ENCODE results near the gene SGSM2. TPM values are rescaled to one million over a fixed set of nuclear protein-coding genes. Genes with fewer than 3 reads are reported as not detected.

SGSM2 gene
- total and polyA plus RNA-seq, 2 experiments from 2014 or later = 13.7 to 52.4 TPM

DNA sequence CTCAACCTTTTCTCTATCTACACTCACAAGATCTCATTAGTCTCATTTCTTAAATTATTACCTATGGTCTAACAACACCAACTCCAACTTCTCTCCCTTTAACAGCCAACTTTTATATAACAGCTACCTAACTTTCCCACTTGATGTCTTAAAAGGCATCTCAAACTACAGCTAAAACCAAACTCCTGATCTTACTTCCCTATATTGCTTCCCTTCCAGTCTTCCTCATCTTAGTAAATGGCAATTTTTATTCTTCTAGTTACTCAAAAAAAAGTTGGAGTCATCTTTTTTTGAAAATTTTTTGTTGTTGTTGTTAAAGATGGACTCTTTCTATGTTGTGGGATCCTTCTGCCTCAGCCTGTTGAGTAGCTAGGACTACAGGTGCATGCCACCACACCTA lies 18.2 kb upstream of the SGSM2 start:
- Histone ChIP-seq H3K79me2 (replicated peaks; ENCODE audit: insufficient read depth) (no peaks in the 10 kb centered on the region), H3F3A (replicated peaks; ENCODE audit: low read depth) (peaks cover 19% of the 10 kb centered on the region), H3K9me2 (ENCODE audit: insufficient read depth) (no peaks in the 10 kb centered on the region), H3K27ac (ENCODE audit: low read depth) (no peak overlapping the region), H2AFZ (no peak overlapping the region), H3K4me2 (no peak overlapping the region), H3K27me3 (ENCODE audit: insufficient read depth) (no peaks in the 10 kb centered on the region), H3K4me3 (no peak overlapping the region), H3K36me3 (ENCODE audit: insufficient read depth) (peaks cover 14% of the 10 kb centered on the region), H4K20me1 (replicated peaks; ENCODE audit: insufficient read depth) (peaks cover 9% of the 10 kb centered on the region), H3K4me1 (ENCODE audit: insufficient read depth) (no peaks in the 10 kb centered on the region)
- Mint-ChIP-seq H3K27ac (no peak overlapping the region), H3K4me1 (no peaks in the 10 kb centered on the region), H3K4me3 (no peak overlapping the region; the same call in 2 of the 3 replicates), H3K36me3 (ENCODE audit: low read depth) (peaks cover 26% of the 10 kb centered on the region), H3K9me3 (no peaks in the 10 kb centered on the region; the same call in 2 of the 3 replicates), H3K27me3 (ENCODE audit: insufficient read depth, low read depth, poor library complexity) (peaks cover 6% of the 10 kb centered on the region)
- ATAC-seq (no peak), DNase-seq (ENCODE audit: low spot score) (no peak)
- TF ChIP-seq JUNB (IDR thresholded peaks at IDR 0.05; ENCODE audit: unreplicated experiment) = no peak
- TF ChIP-seq POLR2AphosphoS5 (IDR thresholded peaks at IDR 0.05; ENCODE audit: low read depth) = no peak
- TF ChIP-seq, protein P1, sequence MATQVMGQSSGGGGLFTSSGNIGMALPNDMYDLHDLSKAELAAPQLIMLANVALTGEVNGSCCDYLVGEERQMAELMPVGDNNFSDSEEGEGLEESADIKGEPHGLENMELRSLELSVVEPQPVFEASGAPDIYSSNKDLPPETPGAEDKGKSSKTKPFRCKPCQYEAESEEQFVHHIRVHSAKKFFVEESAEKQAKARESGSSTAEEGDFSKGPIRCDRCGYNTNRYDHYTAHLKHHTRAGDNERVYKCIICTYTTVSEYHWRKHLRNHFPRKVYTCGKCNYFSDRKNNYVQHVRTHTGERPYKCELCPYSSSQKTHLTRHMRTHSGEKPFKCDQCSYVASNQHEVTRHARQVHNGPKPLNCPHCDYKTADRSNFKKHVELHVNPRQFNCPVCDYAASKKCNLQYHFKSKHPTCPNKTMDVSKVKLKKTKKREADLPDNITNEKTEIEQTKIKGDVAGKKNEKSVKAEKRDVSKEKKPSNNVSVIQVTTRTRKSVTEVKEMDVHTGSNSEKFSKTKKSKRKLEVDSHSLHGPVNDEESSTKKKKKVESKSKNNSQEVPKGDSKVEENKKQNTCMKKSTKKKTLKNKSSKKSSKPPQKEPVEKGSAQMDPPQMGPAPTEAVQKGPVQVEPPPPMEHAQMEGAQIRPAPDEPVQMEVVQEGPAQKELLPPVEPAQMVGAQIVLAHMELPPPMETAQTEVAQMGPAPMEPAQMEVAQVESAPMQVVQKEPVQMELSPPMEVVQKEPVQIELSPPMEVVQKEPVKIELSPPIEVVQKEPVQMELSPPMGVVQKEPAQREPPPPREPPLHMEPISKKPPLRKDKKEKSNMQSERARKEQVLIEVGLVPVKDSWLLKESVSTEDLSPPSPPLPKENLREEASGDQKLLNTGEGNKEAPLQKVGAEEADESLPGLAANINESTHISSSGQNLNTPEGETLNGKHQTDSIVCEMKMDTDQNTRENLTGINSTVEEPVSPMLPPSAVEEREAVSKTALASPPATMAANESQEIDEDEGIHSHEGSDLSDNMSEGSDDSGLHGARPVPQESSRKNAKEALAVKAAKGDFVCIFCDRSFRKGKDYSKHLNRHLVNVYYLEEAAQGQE (IDR thresholded peaks at IDR 0.05; ENCODE audit: unreplicated experiment) = no peak
- no peak for TF ChIP-seq ZNF331 (CRISPR knock-in tag; IDR thresholded peaks at IDR 0.05; ENCODE audit: low read depth)
- TF ChIP-seq EZH2 (IDR thresholded peaks at IDR 0.05; ENCODE audit: low read depth, unreplicated experiment) = no peak
- TF ChIP-seq EZH2phosphoT487 (IDR thresholded peaks at IDR 0.05; ENCODE audit: unreplicated experiment) = no peak

DNA sequence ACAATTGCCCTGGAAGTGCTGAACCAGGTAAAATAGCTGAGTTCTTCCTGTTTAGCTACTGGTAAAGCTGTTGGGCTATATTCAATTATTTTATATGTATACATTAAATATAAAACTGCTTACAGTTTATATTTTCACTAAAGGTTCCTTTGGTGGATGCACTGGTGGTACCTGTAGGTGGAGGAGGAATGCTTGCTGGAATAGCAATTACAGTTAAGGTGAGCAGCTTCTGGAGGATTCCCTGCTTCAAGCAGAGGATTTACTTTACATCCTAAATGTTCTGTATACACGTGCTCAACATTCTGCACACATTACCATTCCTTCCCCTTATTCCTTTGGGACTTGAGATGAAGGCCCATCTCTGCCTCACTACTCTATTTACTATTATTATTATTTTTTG lies 15.9 kb upstream of the SGSM2 start:
- no peak overlapping the region for H3K4me3 Mint-ChIP-seq
- Histone ChIP-seq H3K27ac (ENCODE audit: low read depth) (no peak overlapping the region), H3K36me3 (ENCODE audit: insufficient read depth) (peaks cover 37% of the 10 kb centered on the region), H2AFZ (no peak overlapping the region), H4K20me1 (replicated peaks; ENCODE audit: insufficient read depth) (peaks cover 25% of the 10 kb centered on the region), H3K4me1 (ENCODE audit: insufficient read depth) (no peaks in the 10 kb centered on the region), H3K79me2 (replicated peaks; ENCODE audit: insufficient read depth) (no peaks in the 10 kb centered on the region; the same call in 1 of the 2 replicates), H3K27me3 (ENCODE audit: insufficient read depth) (no peaks in the 10 kb centered on the region), H3K4me2 (no peak overlapping the region), H3F3A (replicated peaks; ENCODE audit: low read depth) (peaks cover 34% of the 10 kb centered on the region), H3K9me2 (ENCODE audit: insufficient read depth) (no peaks in the 10 kb centered on the region), H3K4me3 (no peak overlapping the region)
- no peaks in the 10 kb centered on the region; the same call in 2 of the 3 replicates for H3K9me3 Mint-ChIP-seq
- H3K27me3 Mint-ChIP-seq (ENCODE audit: insufficient read depth, low read depth, poor library complexity) = peaks cover 8% of the 10 kb centered on the region
- H3K4me1 Mint-ChIP-seq = no peaks in the 10 kb centered on the region
- H3K36me3 Mint-ChIP-seq (ENCODE audit: low read depth) = peaks cover 50% of the 10 kb centered on the region
- DNase-seq (ENCODE audit: low spot score) (no peak), ATAC-seq (no peak)
- no peak overlapping the region for H3K27ac Mint-ChIP-seq
- no peak for TF ChIP-seq ZNF331 (CRISPR knock-in tag; IDR thresholded peaks at IDR 0.05; ENCODE audit: low read depth)
- no peak for TF ChIP-seq STAT1 (IDR thresholded peaks at IDR 0.05; ENCODE audit: unreplicated experiment)
- TF ChIP-seq ZNF114 (CRISPR knock-in tag; IDR thresholded peaks at IDR 0.05) = no peak
- TF ChIP-seq, protein P2, sequence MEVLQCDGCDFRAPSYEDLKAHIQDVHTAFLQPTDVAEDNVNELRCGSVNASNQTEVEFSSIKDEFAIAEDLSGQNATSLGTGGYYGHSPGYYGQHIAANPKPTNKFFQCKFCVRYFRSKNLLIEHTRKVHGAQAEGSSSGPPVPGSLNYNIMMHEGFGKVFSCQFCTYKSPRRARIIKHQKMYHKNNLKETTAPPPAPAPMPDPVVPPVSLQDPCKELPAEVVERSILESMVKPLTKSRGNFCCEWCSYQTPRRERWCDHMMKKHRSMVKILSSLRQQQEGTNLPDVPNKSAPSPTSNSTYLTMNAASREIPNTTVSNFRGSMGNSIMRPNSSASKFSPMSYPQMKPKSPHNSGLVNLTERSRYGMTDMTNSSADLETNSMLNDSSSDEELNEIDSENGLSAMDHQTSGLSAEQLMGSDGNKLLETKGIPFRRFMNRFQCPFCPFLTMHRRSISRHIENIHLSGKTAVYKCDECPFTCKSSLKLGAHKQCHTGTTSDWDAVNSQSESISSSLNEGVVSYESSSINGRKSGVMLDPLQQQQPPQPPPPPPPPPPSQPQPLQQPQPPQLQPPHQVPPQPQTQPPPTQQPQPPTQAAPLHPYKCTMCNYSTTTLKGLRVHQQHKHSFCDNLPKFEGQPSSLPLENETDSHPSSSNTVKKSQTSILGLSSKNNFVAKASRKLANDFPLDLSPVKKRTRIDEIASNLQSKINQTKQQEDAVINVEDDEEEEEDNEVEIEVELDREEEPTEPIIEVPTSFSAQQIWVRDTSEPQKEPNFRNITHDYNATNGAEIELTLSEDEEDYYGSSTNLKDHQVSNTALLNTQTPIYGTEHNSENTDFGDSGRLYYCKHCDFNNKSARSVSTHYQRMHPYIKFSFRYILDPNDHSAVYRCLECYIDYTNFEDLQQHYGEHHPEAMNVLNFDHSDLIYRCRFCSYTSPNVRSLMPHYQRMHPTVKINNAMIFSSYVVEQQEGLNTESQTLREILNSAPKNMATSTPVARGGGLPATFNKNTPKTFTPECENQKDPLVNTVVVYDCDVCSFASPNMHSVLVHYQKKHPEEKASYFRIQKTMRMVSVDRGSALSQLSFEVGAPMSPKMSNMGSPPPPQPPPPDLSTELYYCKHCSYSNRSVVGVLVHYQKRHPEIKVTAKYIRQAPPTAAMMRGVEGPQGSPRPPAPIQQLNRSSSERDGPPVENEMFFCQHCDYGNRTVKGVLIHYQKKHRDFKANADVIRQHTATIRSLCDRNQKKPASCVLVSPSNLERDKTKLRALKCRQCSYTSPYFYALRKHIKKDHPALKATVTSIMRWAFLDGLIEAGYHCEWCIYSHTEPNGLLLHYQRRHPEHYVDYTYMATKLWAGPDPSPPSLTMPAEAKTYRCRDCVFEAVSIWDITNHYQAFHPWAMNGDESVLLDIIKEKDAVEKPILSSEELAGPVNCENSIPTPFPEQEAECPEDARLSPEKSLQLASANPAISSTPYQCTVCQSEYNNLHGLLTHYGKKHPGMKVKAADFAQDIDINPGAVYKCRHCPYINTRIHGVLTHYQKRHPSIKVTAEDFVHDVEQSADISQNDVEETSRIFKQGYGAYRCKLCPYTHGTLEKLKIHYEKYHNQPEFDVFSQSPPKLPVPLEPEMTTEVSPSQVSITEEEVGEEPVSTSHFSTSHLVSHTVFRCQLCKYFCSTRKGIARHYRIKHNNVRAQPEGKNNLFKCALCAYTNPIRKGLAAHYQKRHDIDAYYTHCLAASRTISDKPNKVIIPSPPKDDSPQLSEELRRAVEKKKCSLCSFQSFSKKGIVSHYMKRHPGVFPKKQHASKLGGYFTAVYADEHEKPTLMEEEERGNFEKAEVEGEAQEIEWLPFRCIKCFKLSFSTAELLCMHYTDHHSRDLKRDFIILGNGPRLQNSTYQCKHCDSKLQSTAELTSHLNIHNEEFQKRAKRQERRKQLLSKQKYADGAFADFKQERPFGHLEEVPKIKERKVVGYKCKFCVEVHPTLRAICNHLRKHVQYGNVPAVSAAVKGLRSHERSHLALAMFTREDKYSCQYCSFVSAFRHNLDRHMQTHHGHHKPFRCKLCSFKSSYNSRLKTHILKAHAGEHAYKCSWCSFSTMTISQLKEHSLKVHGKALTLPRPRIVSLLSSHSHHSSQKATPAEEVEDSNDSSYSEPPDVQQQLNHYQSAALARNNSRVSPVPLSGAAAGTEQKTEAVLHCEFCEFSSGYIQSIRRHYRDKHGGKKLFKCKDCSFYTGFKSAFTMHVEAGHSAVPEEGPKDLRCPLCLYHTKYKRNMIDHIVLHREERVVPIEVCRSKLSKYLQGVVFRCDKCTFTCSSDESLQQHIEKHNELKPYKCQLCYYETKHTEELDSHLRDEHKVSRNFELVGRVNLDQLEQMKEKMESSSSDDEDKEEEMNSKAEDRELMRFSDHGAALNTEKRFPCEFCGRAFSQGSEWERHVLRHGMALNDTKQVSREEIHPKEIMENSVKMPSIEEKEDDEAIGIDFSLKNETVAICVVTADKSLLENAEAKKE (CRISPR knock-in tag; IDR thresholded peaks at IDR 0.05) = no peak
- no peak for TF ChIP-seq EZH2phosphoT487 (IDR thresholded peaks at IDR 0.05; ENCODE audit: unreplicated experiment)
- TF ChIP-seq, protein P3, sequence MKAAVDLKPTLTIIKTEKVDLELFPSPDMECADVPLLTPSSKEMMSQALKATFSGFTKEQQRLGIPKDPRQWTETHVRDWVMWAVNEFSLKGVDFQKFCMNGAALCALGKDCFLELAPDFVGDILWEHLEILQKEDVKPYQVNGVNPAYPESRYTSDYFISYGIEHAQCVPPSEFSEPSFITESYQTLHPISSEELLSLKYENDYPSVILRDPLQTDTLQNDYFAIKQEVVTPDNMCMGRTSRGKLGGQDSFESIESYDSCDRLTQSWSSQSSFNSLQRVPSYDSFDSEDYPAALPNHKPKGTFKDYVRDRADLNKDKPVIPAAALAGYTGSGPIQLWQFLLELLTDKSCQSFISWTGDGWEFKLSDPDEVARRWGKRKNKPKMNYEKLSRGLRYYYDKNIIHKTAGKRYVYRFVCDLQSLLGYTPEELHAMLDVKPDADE (IDR thresholded peaks at IDR 0.05) = no peak
- TF ChIP-seq NANOG (IDR thresholded peaks at IDR 0.05; ENCODE audit: borderline replicate concordance) = no peak
